WTC11 (cell line): Measurements from ENCODE around the gene ANTXRL. TPM values are rescaled to one million over a fixed set of nuclear protein-coding genes. Genes with fewer than 3 reads are reported as not detected.

Source experiments
- ATAC-seq: fragments of 200-7000 bp; cut with Tn5 transposase; 2 replicates; pipeline ENCODE4 v1.10.0; 2021; ENCODE audit warnings: mild to moderate bottlenecking, moderate library complexity
- CTCF ChIA-PET: fragments of 300-600 bp; sonication (Branson Sonifier 250); formaldehyde crosslinking; loops from one replicate; lab custom pipeline; 2021; ENCODE audit warnings: antibody characterized with exemption; lab: Charles Lee
- POLR2A ChIA-PET: fragments of 350-600 bp; sonication (Branson Sonifier 250); formaldehyde crosslinking; loops from one replicate; lab custom pipeline; 2021; ENCODE audit warnings: antibody characterized with exemption; lab: Charles Lee
- DNase-seq: peaks from one replicate; pipeline ENCODE4 v3.0.0; 2021; ENCODE audit warnings: low spot score
- H3K27ac Mint-ChIP-seq: 2 replicates; pipeline ENCODE4 v1.8.0; 2021; ENCODE audit warnings: mixed read lengths
- H3K27me3 Mint-ChIP-seq: 2 replicates; pipeline ENCODE4 v1.8.0; 2021; ENCODE audit warnings: low read depth, mild to moderate bottlenecking, moderate library complexity, mixed read lengths
- H3K36me3 Mint-ChIP-seq: 2 replicates; pipeline ENCODE4 v1.8.0; 2021; ENCODE audit warnings: mixed read lengths
- H3K4me1 Mint-ChIP-seq: 2 replicates; pipeline ENCODE4 v1.8.0; 2022; ENCODE audit warnings: mixed read lengths
- H3K4me3 Mint-ChIP-seq: 2 replicates; pipeline ENCODE4 v1.8.0; 2021; ENCODE audit warnings: mild to moderate bottlenecking, moderate library complexity, mixed read lengths
- H3K9me3 Mint-ChIP-seq: 2 replicates; pipeline ENCODE4 v1.8.0; 2021; ENCODE audit warnings: mixed read lengths
- CREB1 ChIP-seq: sonication (generic); formaldehyde crosslinking; IDR thresholded peaks from 2 replicates; pipeline ENCODE4 v1.8.0; 2023; ENCODE audit warnings: mild to moderate bottlenecking, missing genetic modification reagents
- FOXP1 ChIP-seq: sonication (generic); formaldehyde crosslinking; IDR thresholded peaks from 2 replicates; pipeline ENCODE4 v1.8.0; 2022; ENCODE audit warnings: missing genetic modification reagents, mild to moderate bottlenecking, moderate library complexity, borderline replicate concordance
- GRHL2 ChIP-seq: fragments of 250-450 bp; sonication (Bioruptor Pico); IDR thresholded peaks from 2 replicates; pipeline ENCODE4 v1.8.0; 2022; ENCODE audit warnings: mild to moderate bottlenecking, moderate library complexity; ENCODE audit not compliant: insufficient replicate concordance, severe bottlenecking
- HMGA2 ChIP-seq: fragments of 250-450 bp; sonication (Bioruptor Pico); IDR thresholded peaks from 2 replicates; pipeline ENCODE4 v1.4.0; 2021; ENCODE audit warnings: mild to moderate bottlenecking, moderate library complexity
- MXD4 ChIP-seq: fragments of 250-450 bp; sonication (Bioruptor Pico); IDR thresholded peaks from 2 replicates; pipeline ENCODE4 v1.8.0; 2021; ENCODE audit warnings: mild to moderate bottlenecking, moderate library complexity, borderline replicate concordance
- NFATC4 ChIP-seq: fragments of 250-450 bp; sonication (Bioruptor Pico); IDR thresholded peaks from 2 replicates; pipeline ENCODE4 v1.9.0; 2021; ENCODE audit warnings: mild to moderate bottlenecking
- NR1H2 ChIP-seq: sonication (generic); formaldehyde crosslinking; IDR thresholded peaks from 2 replicates; pipeline ENCODE4 v1.9.0; 2021; ENCODE audit warnings: mild to moderate bottlenecking, moderate library complexity, missing genetic modification reagents
- NR3C1 ChIP-seq: sonication (generic); formaldehyde crosslinking; conservative IDR thresholded peaks from 2 replicates; pipeline ENCODE4 v1.8.1; 2023; ENCODE audit warnings: low read depth, mild to moderate bottlenecking, missing genetic modification reagents
- OVOL2 ChIP-seq: fragments of 250-450 bp; sonication (Bioruptor Pico); IDR thresholded peaks from 2 replicates; pipeline ENCODE4 v1.9.0; 2021; ENCODE audit warnings: mild to moderate bottlenecking, borderline replicate concordance
- ZNF219 ChIP-seq: sonication (generic); formaldehyde crosslinking; IDR thresholded peaks from 2 replicates; pipeline ENCODE4 v1.8.0; 2023; ENCODE audit warnings: missing genetic modification reagents, mild to moderate bottlenecking, borderline replicate concordance
- ZNF232 ChIP-seq: sonication (generic); formaldehyde crosslinking; IDR thresholded peaks from 2 replicates; pipeline ENCODE4 v1.8.0; 2022; ENCODE audit warnings: mild to moderate bottlenecking, missing genetic modification reagents
- ZNF317 ChIP-seq: sonication (generic); formaldehyde crosslinking; IDR thresholded peaks from 2 replicates; pipeline ENCODE4 v1.8.1; 2023; ENCODE audit warnings: low read depth, mild to moderate bottlenecking, moderate library complexity, missing genetic modification reagents, borderline replicate concordance
- ZNF396 ChIP-seq: fragments of 250-450 bp; sonication (Bioruptor Pico); IDR thresholded peaks from 2 replicates; pipeline ENCODE4 v1.8.0; 2021; ENCODE audit warnings: mild to moderate bottlenecking, moderate library complexity, borderline replicate concordance
- total RNA-seq: library from RNA; stranded (reverse); gene quantifications from 3 replicates; pipeline ENCODE4 v1.2.3, GENCODE V29; 2021
- TF ChIP-seq, protein P1 (sequence below): sonication (generic); formaldehyde crosslinking; IDR thresholded peaks from 2 replicates; pipeline ENCODE4 v1.8.0; 2022; ENCODE audit warnings: mild to moderate bottlenecking, missing genetic modification reagents
- TF ChIP-seq, protein P2 (sequence below): sonication (generic); formaldehyde crosslinking; IDR thresholded peaks from 2 replicates; pipeline ENCODE4 v1.8.1; 2023; ENCODE audit warnings: mild to moderate bottlenecking, missing genetic modification reagents, moderate library complexity
- TF ChIP-seq, protein P3 (sequence below): fragments of 250-450 bp; sonication (Bioruptor Pico); IDR thresholded peaks from 2 replicates; pipeline ENCODE4 v1.9.0; 2021; ENCODE audit warnings: moderate library complexity, mild to moderate bottlenecking, inconsistent platforms, borderline replicate concordance
- TF ChIP-seq, protein P4 (sequence below): fragments of 250-450 bp; sonication (Bioruptor Pico); IDR thresholded peaks from 2 replicates; pipeline ENCODE4 v1.8.0; 2021; ENCODE audit warnings: mild to moderate bottlenecking
- TF ChIP-seq, protein P5 (sequence below): sonication (generic); formaldehyde crosslinking; IDR thresholded peaks from 2 replicates; pipeline ENCODE4 v1.8.1; 2022; ENCODE audit warnings: mild to moderate bottlenecking, moderate library complexity, missing genetic modification reagents
- TF ChIP-seq, protein P6 (sequence below): sonication (generic); formaldehyde crosslinking; IDR thresholded peaks from 2 replicates; pipeline ENCODE4 v1.8.1; 2023; ENCODE audit warnings: mild to moderate bottlenecking, missing genetic modification reagents, moderate library complexity
- TF ChIP-seq, protein P7 (sequence below): sonication (generic); formaldehyde crosslinking; IDR thresholded peaks from 2 replicates; pipeline ENCODE4 v1.8.1; 2023; ENCODE audit warnings: mild to moderate bottlenecking, moderate library complexity, missing genetic modification reagents
- TF ChIP-seq, protein P8 (sequence below): fragments of 250-450 bp; sonication (Bioruptor Pico); IDR thresholded peaks from 2 replicates; pipeline ENCODE4 v1.9.0; 2021; ENCODE audit warnings: mild to moderate bottlenecking

ANTXRL gene
- total RNA-seq, 1 experiment from 2014 or later = not detected

DNA sequence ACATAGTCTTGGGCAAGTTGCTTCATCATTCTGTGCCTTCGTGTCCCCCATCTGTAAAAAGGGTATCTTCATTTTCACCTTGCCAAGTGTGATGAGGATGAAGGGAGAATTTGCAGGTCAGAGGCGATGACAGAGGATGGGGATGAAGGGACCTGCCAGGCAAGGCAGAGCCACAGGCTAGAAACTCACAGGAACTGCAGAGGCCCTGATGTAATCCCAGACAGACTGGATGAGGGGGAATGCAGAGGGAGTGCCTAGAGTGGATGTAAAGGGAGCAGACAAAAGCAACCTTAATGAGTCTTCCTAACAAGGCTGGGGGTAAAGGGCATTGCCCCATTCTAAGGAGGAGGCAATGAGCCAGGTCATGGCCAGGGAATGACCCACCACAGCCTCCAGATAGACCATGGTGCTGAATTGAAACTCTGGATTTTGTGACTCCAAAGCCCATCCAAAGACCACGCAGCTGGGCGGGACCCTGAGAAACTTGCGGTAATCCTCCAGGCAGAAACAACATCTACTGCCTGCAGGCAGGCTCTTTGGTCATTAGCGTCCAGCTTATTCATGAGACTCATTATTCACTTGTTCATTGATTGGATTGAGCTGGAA lies 1.9 kb downstream of the ANTXRL start (continued):
- TF ChIP-seq, protein P1, sequence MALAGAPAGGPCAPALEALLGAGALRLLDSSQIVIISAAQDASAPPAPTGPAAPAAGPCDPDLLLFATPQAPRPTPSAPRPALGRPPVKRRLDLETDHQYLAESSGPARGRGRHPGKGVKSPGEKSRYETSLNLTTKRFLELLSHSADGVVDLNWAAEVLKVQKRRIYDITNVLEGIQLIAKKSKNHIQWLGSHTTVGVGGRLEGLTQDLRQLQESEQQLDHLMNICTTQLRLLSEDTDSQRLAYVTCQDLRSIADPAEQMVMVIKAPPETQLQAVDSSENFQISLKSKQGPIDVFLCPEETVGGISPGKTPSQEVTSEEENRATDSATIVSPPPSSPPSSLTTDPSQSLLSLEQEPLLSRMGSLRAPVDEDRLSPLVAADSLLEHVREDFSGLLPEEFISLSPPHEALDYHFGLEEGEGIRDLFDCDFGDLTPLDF (CRISPR knock-in tag) = no peak
- TF ChIP-seq, protein P2, sequence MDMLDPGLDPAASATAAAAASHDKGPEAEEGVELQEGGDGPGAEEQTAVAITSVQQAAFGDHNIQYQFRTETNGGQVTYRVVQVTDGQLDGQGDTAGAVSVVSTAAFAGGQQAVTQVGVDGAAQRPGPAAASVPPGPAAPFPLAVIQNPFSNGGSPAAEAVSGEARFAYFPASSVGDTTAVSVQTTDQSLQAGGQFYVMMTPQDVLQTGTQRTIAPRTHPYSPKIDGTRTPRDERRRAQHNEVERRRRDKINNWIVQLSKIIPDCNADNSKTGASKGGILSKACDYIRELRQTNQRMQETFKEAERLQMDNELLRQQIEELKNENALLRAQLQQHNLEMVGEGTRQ = no peak
- TF ChIP-seq, protein P3, sequence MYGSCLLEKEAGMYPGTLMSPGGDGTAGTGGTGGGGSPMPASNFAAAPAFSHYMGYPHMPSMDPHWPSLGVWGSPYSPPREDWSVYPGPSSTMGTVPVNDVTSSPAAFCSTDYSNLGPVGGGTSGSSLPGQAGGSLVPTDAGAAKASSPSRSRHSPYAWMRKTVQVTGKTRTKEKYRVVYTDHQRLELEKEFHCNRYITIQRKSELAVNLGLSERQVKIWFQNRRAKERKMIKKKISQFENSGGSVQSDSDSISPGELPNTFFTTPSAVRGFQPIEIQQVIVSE = no peak
- TF ChIP-seq ZNF219 (CRISPR knock-in tag) (no peak), ZNF317 (no peak), OVOL2 (CRISPR knock-in tag) (no peak), NR3C1 (CRISPR knock-in tag) (no peak), GRHL2 (no peak), CREB1 (CRISPR knock-in tag) (no peak), ZNF396 (CRISPR knock-in tag) (no peak)
- TF ChIP-seq, protein P4, sequence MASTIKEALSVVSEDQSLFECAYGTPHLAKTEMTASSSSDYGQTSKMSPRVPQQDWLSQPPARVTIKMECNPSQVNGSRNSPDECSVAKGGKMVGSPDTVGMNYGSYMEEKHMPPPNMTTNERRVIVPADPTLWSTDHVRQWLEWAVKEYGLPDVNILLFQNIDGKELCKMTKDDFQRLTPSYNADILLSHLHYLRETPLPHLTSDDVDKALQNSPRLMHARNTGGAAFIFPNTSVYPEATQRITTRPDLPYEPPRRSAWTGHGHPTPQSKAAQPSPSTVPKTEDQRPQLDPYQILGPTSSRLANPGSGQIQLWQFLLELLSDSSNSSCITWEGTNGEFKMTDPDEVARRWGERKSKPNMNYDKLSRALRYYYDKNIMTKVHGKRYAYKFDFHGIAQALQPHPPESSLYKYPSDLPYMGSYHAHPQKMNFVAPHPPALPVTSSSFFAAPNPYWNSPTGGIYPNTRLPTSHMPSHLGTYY (CRISPR knock-in tag) = no peak
- TF ChIP-seq, protein P5, sequence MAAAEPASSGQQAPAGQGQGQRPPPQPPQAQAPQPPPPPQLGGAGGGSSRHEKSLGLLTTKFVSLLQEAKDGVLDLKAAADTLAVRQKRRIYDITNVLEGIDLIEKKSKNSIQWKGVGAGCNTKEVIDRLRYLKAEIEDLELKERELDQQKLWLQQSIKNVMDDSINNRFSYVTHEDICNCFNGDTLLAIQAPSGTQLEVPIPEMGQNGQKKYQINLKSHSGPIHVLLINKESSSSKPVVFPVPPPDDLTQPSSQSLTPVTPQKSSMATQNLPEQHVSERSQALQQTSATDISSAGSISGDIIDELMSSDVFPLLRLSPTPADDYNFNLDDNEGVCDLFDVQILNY (CRISPR knock-in tag) = no peak
- TF ChIP-seq, protein P6, sequence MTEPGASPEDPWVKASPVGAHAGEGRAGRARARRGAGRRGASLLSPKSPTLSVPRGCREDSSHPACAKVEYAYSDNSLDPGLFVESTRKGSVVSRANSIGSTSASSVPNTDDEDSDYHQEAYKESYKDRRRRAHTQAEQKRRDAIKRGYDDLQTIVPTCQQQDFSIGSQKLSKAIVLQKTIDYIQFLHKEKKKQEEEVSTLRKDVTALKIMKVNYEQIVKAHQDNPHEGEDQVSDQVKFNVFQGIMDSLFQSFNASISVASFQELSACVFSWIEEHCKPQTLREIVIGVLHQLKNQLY (CRISPR knock-in tag) = no peak
- TF ChIP-seq, protein P7, sequence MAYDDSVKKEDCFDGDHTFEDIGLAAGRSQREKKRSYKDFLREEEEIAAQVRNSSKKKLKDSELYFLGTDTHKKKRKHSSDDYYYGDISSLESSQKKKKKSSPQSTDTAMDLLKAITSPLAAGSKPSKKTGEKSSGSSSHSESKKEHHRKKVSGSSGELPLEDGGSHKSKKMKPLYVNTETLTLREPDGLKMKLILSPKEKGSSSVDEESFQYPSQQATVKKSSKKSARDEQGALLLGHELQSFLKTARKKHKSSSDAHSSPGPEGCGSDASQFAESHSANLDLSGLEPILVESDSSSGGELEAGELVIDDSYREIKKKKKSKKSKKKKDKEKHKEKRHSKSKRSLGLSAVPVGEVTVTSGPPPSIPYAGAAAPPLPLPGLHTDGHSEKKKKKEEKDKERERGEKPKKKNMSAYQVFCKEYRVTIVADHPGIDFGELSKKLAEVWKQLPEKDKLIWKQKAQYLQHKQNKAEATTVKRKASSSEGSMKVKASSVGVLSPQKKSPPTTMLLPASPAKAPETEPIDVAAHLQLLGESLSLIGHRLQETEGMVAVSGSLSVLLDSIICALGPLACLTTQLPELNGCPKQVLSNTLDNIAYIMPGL = no peak

DNA sequence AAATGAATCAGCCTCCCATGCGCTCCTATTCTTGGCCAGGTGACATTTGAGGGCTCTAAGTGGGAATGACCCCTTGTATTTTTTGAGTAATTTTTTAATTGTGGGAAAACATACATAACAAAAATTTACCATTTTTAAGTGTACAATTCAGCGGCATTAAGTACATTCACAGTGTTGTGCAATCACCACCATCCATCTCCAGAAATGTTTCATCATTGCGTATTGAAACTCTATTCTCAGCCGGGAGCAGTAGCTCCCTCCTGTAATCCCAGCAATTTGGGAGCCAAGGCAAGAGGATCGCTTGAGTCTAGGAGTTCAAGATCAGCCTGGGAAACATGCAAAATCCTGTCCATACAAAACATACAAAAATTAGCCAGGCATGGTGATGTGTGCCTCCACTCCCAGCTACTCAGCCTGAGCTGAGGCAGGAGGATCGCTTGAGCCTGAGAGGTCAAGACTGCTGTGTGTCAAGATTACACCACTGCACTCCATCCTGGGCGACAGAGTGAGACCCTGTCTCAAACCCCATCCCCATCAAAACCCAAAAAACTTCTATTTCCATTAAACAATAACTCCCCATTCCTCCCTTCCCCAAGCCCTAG lies 2.5 kb downstream of the ANTXRL start:
- DNase-seq = no peak
- CTCF ChIA-PET = interaction anchor here (1.0 kb wide), 1 partner anchor 60 kb away, joined by 3 read pairs; no protein-coding TSS in a partner anchor
- Mint-ChIP-seq H3K27ac (no peak overlapping the region), H3K27me3 (peaks cover 19% of the 10 kb centered on the region), H3K4me3 (no peak overlapping the region), H3K9me3 (no peaks in the 10 kb centered on the region), H3K4me1 (peaks cover 27% of the 10 kb centered on the region), H3K36me3 (no peaks in the 10 kb centered on the region)
- TF ChIP-seq OVOL2 (CRISPR knock-in tag) (no peak), ZNF232 (CRISPR knock-in tag) (no peak), MXD4 (CRISPR knock-in tag) (no peak), HMGA2 (CRISPR knock-in tag) (no peak), FOXP1 (CRISPR knock-in tag) (no peak), NR1H2 (CRISPR knock-in tag) (no peak), NFATC4 (CRISPR knock-in tag) (no peak)
- TF ChIP-seq, protein P8, sequence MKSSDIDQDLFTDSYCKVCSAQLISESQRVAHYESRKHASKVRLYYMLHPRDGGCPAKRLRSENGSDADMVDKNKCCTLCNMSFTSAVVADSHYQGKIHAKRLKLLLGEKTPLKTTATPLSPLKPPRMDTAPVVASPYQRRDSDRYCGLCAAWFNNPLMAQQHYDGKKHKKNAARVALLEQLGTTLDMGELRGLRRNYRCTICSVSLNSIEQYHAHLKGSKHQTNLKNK (CRISPR knock-in tag) = no peak
- POLR2A ChIA-PET = no interaction called here
- ATAC-seq = no peak
